Activated T-cell treated with anti-CD3 and anti-CD28 coated beads, Interleukin-2, amount 50 U/mL, for 72 hours (primary cell): Measurements from ENCODE around the gene CDH4. TPM values are rescaled to one million over a fixed set of nuclear protein-coding genes. Genes with fewer than 3 reads are reported as not detected.

Experiments
- ATAC-seq, 2 donors: fragments of 150-1000 bp; cut with Tn5 transposase; replicated peaks in 1 of 2; 2 replicates each; pipeline ENCODE4 v1.10.0; 2021; ENCODE audit warnings: moderate library complexity in 2 of 2, mild to moderate bottlenecking in 1 of 2
- DNase-seq, 2 donors: peaks; one replicate each; pipeline ENCODE4 v3.0.0; 2021 to 2022; ENCODE audit warnings: mixed read lengths in 1 of 2
- H3K27ac Mint-ChIP-seq: one replicate; pipeline ENCODE4 v1.8.0; 2022; ENCODE audit warnings: mild to moderate bottlenecking, moderate library complexity, mixed read lengths
- H3K27me3 Mint-ChIP-seq: one replicate; pipeline ENCODE4 v1.8.0; 2022; ENCODE audit warnings: low read depth, mixed read lengths
- H3K36me3 Mint-ChIP-seq, 2 donors: one replicate each; pipeline ENCODE4 v1.8.0; 2022; ENCODE audit warnings: mixed read lengths in 2 of 2, mild to moderate bottlenecking in 1 of 2; ENCODE audit not compliant: insufficient read depth in 2 of 2
- H3K4me1 Mint-ChIP-seq: one replicate; pipeline ENCODE4 v1.8.0; 2022; ENCODE audit warnings: low read depth, mixed read lengths
- H3K4me3 Mint-ChIP-seq, 2 donors: one replicate each; pipeline ENCODE4 v1.8.0; 2022; ENCODE audit warnings: mild to moderate bottlenecking in 2 of 2, mixed read lengths in 2 of 2, moderate library complexity in 2 of 2
- H3K9me3 Mint-ChIP-seq, 2 donors: one replicate each; pipeline ENCODE4 v1.8.0; 2022; ENCODE audit warnings: mixed read lengths in 2 of 2
- total RNA-seq, 2 donors: library from RNA; stranded (reverse); gene quantifications; one replicate each; pipeline ENCODE4 v1.2.3, GENCODE V29; 2022

The CDH4 gene
- total RNA-seq, 2 donors from 2014 or later, result 0.17 to 0.35 TPM

- no peaks in the 10 kb centered on the region for H3K36me3 Mint-ChIP-seq
- no peaks in the 10 kb centered on the region for H3K9me3 Mint-ChIP-seq
- no peak for ATAC-seq
These were observed 255.7 kb downstream of the CDH4 start for GRCh38 chr20:61507778-61508177.

DNA sequence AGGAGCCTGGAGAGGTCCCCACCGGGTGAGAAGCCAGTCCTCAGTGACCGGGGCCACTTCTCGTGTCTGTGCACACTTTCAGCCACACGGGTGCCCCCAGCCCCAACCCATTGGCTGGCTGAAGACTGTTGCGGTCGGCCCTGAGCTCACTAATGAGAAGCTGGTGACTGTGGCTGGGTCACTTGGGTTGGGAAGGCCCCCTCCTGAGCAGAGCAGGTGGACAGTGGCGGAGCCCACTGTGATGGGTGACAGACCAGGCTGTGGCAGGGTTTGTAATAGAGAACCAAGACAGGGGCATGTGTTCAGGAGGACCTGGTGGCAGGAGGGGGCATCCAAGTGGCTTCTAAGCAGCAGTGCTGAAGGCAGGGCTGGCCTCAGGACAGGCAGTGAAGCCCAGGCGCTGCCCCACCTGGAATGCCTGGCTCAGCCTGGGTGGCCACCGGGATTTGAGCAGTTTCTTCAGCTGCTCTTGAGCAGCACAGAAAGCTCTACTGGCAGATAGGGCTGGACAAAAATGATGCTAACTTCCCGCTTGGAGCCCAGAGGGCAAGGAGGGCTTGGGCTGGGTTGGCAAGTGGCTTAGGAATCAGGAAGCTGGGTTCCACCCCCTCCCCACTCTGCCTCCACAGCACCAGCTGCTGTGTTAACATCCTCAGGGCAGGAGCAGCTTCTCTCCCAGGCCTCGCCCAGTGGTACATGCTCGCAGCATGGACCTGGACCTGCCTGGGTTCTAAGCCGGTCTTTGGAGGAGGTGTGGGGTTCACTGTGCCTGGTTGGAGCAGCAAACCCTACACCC, 256.4 kb downstream of the CDH4 start:
- H3K27me3 Mint-ChIP-seq, result no peaks in the 10 kb centered on the region
- H3K4me1 Mint-ChIP-seq, result no peaks in the 10 kb centered on the region
- H3K36me3 Mint-ChIP-seq, result no peaks in the 10 kb centered on the region
- H3K27ac Mint-ChIP-seq, result no peak overlapping the region
- no peak for DNase-seq
- no peak for ATAC-seq
- no peaks in the 10 kb centered on the region for H3K9me3 Mint-ChIP-seq
- no peak overlapping the region for H3K4me3 Mint-ChIP-seq

More at GRCh38 chr20:61507778-61508177, 255.7 kb downstream of the CDH4 start:
- no peak overlapping the region for H3K27ac Mint-ChIP-seq
- no peak for DNase-seq
- H3K4me1 Mint-ChIP-seq, result no peaks in the 10 kb centered on the region
- no peak overlapping the region for H3K4me3 Mint-ChIP-seq
- H3K27me3 Mint-ChIP-seq, result no peaks in the 10 kb centered on the region

- Mint-ChIP-seq H3K27ac (no peak overlapping the region), H3K4me3 (no peak overlapping the region), H3K36me3 (no peaks in the 10 kb centered on the region), H3K27me3 (no peaks in the 10 kb centered on the region), H3K9me3 (no peaks in the 10 kb centered on the region), H3K4me1 (no peaks in the 10 kb centered on the region)
- no peak for ATAC-seq
- DNase-seq, result no peak
These were observed 258.8 kb downstream of the CDH4 start for GRCh38 chr20:61510778-61511330.

- H3K27me3 Mint-ChIP-seq, result no peaks in the 10 kb centered on the region
- no peak overlapping the region for H3K27ac Mint-ChIP-seq
- no peaks in the 10 kb centered on the region for H3K36me3 Mint-ChIP-seq
- DNase-seq (no peak), ATAC-seq (no peak)
- no peaks in the 10 kb centered on the region for H3K4me1 Mint-ChIP-seq
- H3K9me3 Mint-ChIP-seq, result no peaks in the 10 kb centered on the region
- H3K4me3 Mint-ChIP-seq, result no peak overlapping the region
These were observed 260.4 kb downstream of the CDH4 start for GRCh38 chr20:61512475-61512874.

DNA sequence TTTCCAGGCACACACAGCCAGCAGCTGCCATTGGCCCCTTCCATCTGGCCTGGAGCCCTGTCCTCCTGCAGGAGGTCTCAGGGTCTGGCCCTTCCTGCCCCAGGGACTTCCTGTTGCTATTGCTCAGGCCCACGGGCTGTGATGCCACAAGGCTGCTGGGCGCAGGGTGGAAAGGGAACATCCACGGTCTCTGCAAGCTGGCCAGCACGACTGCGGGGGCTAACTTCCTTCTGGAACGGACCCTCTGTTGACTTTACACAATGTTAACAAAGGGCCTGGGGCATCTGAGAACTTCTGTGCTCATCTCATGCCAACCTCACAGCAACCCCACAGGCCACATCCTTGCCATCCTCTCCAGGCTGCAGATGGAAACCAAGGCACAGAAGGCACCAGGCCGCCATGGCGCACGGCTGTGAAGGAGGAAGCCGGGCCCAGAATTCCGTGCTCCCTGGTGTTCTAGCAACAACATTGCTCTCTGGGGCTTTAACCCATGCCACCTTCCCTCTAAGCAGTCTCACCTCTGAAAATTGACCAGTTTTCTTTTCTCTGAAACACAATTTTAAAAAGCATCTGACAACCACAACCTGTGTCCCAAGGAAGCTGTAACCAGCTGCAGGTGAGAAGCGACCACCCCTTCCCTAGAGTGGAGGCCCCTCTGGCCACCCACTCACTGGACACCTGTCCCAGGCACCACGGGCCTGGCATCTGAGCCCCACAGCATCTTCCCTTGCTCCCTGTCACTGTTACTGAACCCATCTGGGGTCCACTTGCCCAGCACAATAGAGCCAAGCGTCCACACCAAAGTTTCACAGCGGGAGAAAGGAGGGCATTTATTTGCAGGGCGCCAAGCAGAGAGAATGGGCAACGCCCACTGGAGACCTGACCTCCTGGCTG, 261.3 kb downstream of the CDH4 start:
- H3K27ac Mint-ChIP-seq, result no peak overlapping the region
- peaks cover 1% of the 10 kb centered on the region in 2 donors for H3K9me3 Mint-ChIP-seq
- no peaks in the 10 kb centered on the region for H3K27me3 Mint-ChIP-seq
- ATAC-seq (no peak), DNase-seq (no peak)
- no peaks in the 10 kb centered on the region for H3K4me1 Mint-ChIP-seq
- no peak overlapping the region for H3K4me3 Mint-ChIP-seq
- no peaks in the 10 kb centered on the region for H3K36me3 Mint-ChIP-seq

DNA sequence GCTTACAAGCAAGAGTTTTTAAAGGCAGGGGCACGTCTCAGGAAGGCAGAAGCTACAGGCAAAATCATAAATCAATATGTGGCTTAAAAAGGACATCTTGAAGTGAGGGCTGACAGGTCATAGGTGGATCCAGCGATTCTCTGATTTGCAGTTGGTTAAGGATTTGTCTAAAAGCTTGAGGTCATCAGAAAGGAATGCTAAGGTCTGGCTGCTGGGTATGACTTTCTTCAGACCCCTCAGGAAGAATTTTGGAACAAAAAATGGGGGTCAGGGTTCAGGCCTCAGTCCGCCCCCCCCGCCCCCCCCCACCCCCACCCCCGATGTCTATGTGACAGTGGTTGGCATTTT, 261.9 kb downstream of the CDH4 start:
- H3K27me3 Mint-ChIP-seq, result no peaks in the 10 kb centered on the region
- H3K27ac Mint-ChIP-seq, result no peak overlapping the region
- H3K9me3 Mint-ChIP-seq, result peaks cover 5 to 6% of the 10 kb centered on the region in 2 donors
- H3K4me1 Mint-ChIP-seq, result no peaks in the 10 kb centered on the region
- ATAC-seq (no peak), DNase-seq (no peak)
- no peak overlapping the region for H3K4me3 Mint-ChIP-seq
- H3K36me3 Mint-ChIP-seq, result no peaks in the 10 kb centered on the region

DNA sequence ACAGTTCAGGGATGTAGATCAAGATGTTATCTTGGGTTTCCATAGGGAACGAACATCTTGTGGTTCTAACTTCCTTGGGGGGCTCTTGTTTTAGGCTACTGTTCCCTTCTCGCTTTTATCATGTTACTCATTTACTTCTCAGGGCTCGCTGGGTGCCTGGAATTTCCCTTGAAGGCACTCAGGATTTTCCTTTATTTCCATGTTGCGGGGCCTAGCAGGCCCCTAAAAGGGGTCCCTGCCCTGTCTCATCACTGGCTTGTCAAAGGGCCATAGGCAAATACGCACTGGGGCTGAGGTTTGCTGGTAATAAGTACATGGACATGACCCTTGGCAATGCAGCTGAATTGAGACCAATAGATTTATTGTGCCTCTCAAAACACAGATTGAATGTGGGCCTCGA, 262.3 kb downstream of the CDH4 start:
- no peaks in the 10 kb centered on the region for H3K27me3 Mint-ChIP-seq
- no peaks in the 10 kb centered on the region for H3K36me3 Mint-ChIP-seq
- H3K9me3 Mint-ChIP-seq, result peaks cover 5 to 6% of the 10 kb centered on the region in 2 donors
- DNase-seq, result no peak
- H3K4me3 Mint-ChIP-seq, result no peak overlapping the region
- no peak overlapping the region for H3K27ac Mint-ChIP-seq
- ATAC-seq, result no peak
- no peaks in the 10 kb centered on the region for H3K4me1 Mint-ChIP-seq

- no peaks in the 10 kb centered on the region for H3K4me1 Mint-ChIP-seq
- no peak overlapping the region for H3K27ac Mint-ChIP-seq
- no peak for ATAC-seq
These were observed 262.9 kb downstream of the CDH4 start for GRCh38 chr20:61514805-61515505.

DNA sequence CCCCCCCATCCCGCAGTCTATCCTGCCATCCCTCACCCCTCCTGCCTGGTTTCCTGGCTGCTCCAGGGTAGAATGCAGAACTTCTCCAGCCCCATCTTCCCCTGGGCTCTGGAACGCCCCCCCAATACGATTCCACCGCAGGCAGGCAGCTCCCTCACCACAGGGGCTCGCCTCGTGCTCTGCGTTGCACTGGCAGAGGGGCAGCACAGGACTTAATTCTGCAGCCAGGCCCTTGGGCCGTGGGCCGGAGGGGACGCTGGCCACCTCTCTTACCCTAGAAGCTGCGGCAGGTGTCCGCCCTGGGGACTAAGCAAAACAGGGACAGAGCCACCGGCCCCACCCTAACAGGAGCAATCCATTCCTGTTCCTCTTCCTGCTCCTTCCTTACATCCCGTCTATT, 263.9 kb downstream of the CDH4 start:
- Mint-ChIP-seq H3K27ac (no peak overlapping the region), H3K9me3 (peaks cover 5 to 6% of the 10 kb centered on the region in 2 donors), H3K36me3 (no peaks in the 10 kb centered on the region), H3K4me1 (no peaks in the 10 kb centered on the region), H3K4me3 (no peak overlapping the region), H3K27me3 (no peaks in the 10 kb centered on the region)
- DNase-seq (no peak), ATAC-seq (no peak)

More at GRCh38 chr20:61514805-61515505, 262.9 kb downstream of the CDH4 start:
- Mint-ChIP-seq H3K4me3 (no peak overlapping the region), H3K27me3 (no peaks in the 10 kb centered on the region), H3K36me3 (no peaks in the 10 kb centered on the region), H3K9me3 (peaks cover 5 to 6% of the 10 kb centered on the region in 2 donors)
- no peak for DNase-seq

DNA sequence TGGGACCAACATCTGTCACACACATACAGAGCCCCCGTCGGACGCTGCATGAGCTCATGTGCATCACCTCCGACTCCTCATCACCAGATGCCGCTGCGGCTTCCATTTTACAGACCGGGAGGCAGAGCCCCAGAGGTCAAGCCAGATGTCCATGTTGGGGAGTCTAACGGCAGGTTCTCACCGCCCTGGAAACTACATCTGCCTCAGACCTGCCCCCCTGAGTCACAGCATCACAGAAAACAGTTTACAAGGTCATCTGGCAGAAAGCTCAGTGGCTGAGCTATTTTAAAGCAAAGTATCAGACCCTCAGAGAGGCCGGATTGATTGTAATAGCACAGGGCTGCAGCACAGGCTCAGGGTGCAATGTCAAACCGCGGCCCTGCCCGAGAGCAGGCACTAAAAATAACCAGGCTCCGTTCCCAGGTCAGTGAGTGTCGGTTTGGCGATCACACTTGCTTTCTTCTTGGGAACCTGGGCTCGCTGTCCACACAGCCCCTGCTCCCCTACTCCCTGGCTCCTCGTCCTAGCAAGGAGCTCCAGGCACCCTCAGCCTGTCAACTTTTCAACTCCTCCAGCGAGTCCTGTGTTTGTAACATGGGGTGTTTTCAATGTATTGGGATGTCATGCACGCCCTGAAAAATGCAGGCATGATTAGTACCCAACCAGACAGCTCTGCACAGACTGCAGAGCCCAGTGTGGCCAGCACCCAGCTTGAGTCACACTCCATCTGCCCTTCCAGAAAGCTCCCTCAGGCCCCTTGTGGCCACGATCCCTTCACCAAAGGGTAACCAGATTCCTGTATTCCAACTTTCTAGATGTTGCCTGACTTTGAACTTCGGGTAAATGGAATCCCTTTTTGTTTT, 264.5 kb downstream of the CDH4 start:
- no peak for DNase-seq

GRCh38 chr20:61517419-61517818, 265.4 kb downstream of the CDH4 start:
- Mint-ChIP-seq H3K36me3 (no peaks in the 10 kb centered on the region), H3K27ac (no peak overlapping the region), H3K27me3 (no peaks in the 10 kb centered on the region), H3K4me1 (no peaks in the 10 kb centered on the region), H3K9me3 (peaks cover 5 to 6% of the 10 kb centered on the region in 2 donors), H3K4me3 (no peak overlapping the region)
- ATAC-seq (no peak), DNase-seq (no peak)

More for the DNA sequence above, 264.5 kb downstream of the CDH4 start:
- ATAC-seq, result no peak
- no peaks in the 10 kb centered on the region for H3K27me3 Mint-ChIP-seq
- H3K9me3 Mint-ChIP-seq, result peaks cover 5 to 6% of the 10 kb centered on the region in 2 donors
- H3K4me1 Mint-ChIP-seq, result no peaks in the 10 kb centered on the region
- H3K4me3 Mint-ChIP-seq, result no peak overlapping the region
- H3K36me3 Mint-ChIP-seq, result no peaks in the 10 kb centered on the region
- H3K27ac Mint-ChIP-seq, result no peak overlapping the region

- Mint-ChIP-seq H3K36me3 (no peaks in the 10 kb centered on the region), H3K4me1 (no peaks in the 10 kb centered on the region), H3K27ac (no peak overlapping the region), H3K9me3 (peaks cover 5 to 6% of the 10 kb centered on the region in 2 donors), H3K27me3 (no peaks in the 10 kb centered on the region), H3K4me3 (no peak overlapping the region)
- ATAC-seq (no peak), DNase-seq (no peak)
These were observed 266.4 kb downstream of the CDH4 start for GRCh38 chr20:61518424-61518951.
